Measurements from ENCODE around the gene TUBB2B.
"Not testable (repeated sequence)": the region's sequence is repeated elsewhere in the genome, so short reads cannot be mapped to it uniquely, and the experiment has no call there.

TUBB2B gene

GRCh38 chr6:3194535-3195419 lies 32.7 kb downstream of the TUBB2B start:
- Histone ChIP-seq H3K9ac (ENCODE audit: low read length) (no peak overlapping the region), H3K4me3 (ENCODE audit: low read depth in 1 of 2, low read length in 2 of 2) (no peak overlapping the region), H3K27ac (ENCODE audit: low read depth, low read length) (no peak overlapping the region)

GRCh38 chr6:3193102-3193849 lies 34.2 kb downstream of the TUBB2B start:
- H3K27ac ChIP-seq (ENCODE audit: low read depth, low read length) = no peak overlapping the region
- no peaks in the 10 kb centered on the region for H3K27me3 ChIP-seq (ENCODE audit: control insufficient read depth in 1 of 2, insufficient read depth in 2 of 2, low read length in 2 of 2)
- no peaks in the 10 kb centered on the region for H3K36me3 ChIP-seq (ENCODE audit: insufficient read depth, low read length)
- H3K4me3 ChIP-seq (ENCODE audit: low read depth in 1 of 2, low read length in 2 of 2) = no peak overlapping the region
- peaks cover 5% of the 10 kb centered on the region for H3K4me1 ChIP-seq (ENCODE audit: insufficient read depth, low read length)
- H3K9me3 ChIP-seq (ENCODE audit: low read length) = no peaks in the 10 kb centered on the region
- no peak overlapping the region for H3K9ac ChIP-seq (ENCODE audit: low read length)

More at GRCh38 chr6:3194535-3195419, 32.7 kb downstream of the TUBB2B start:
- Histone ChIP-seq H3K27me3 (ENCODE audit: control insufficient read depth in 1 of 2, insufficient read depth in 2 of 2, low read length in 2 of 2) (no peaks in the 10 kb centered on the region), H3K4me1 (ENCODE audit: insufficient read depth, low read length) (peaks cover 5% of the 10 kb centered on the region), H3K36me3 (ENCODE audit: insufficient read depth, low read length) (no peaks in the 10 kb centered on the region), H3K9me3 (ENCODE audit: low read length) (no peaks in the 10 kb centered on the region)

DNA sequence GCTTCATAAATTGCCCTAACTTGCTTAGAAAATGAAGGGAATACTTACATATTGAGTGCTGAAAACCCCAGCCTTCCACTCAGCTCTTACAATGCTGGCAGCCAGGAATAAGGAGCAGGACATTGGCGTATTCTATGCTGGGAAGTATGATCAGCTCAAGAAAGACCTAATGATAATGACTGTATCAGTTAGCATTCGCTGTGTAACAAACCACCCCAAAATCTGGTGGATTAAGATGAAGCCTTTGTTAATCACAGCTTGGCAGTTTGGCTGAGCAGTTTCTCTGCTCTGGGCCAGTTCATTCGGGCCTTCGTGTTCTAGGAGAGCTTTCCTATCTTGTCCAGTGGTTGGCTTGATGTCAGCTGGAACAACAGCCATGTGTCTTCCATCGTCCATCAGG lies 36.7 kb downstream of the TUBB2B start:
- Histone ChIP-seq H3K4me3 (ENCODE audit: low read depth in 1 of 2, low read length in 2 of 2) (no peak overlapping the region), H3K27ac (ENCODE audit: low read depth, low read length) (no peak overlapping the region), H3K4me1 (ENCODE audit: insufficient read depth, low read length) (peaks cover 5% of the 10 kb centered on the region), H3K27me3 (ENCODE audit: control insufficient read depth in 1 of 2, insufficient read depth in 2 of 2, low read length in 2 of 2) (no peaks in the 10 kb centered on the region), H3K36me3 (ENCODE audit: insufficient read depth, low read length) (no peaks in the 10 kb centered on the region), H3K9ac (ENCODE audit: low read length) (no peak overlapping the region), H3K9me3 (ENCODE audit: low read length) (no peaks in the 10 kb centered on the region)

DNA sequence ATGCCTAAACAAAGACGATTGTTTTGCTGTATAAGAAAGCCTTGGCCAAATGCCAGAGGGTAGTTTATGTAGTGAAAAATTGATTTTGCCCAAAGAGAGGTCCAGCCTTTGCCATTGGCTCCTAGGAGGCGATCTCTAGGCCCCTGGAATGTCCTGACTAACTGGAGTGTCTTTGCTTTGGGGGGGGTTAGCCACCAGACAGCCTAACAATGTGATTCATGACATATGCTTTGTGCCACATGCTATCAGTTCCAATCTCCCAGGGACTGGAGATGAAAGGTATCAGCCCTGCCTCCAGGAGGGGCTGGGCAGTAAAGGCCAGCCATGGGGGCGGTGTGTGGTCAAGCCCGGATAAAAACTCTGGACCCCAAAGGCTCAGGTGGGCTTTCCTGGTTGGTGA lies 37.4 kb downstream of the TUBB2B start:
- H3K36me3 ChIP-seq (ENCODE audit: insufficient read depth, low read length) = no peaks in the 10 kb centered on the region
- no peak overlapping the region for H3K9ac ChIP-seq (ENCODE audit: low read length)
- no peak overlapping the region for H3K27ac ChIP-seq (ENCODE audit: low read depth, low read length)
- no peak overlapping the region for H3K4me3 ChIP-seq (ENCODE audit: low read depth in 1 of 2, low read length in 2 of 2)
- H3K27me3 ChIP-seq (ENCODE audit: control insufficient read depth in 1 of 2, insufficient read depth in 2 of 2, low read length in 2 of 2) = no peaks in the 10 kb centered on the region
- H3K4me1 ChIP-seq (ENCODE audit: insufficient read depth, low read length) = peaks cover 2% of the 10 kb centered on the region
- H3K9me3 ChIP-seq (ENCODE audit: low read length) = no peaks in the 10 kb centered on the region

DNA sequence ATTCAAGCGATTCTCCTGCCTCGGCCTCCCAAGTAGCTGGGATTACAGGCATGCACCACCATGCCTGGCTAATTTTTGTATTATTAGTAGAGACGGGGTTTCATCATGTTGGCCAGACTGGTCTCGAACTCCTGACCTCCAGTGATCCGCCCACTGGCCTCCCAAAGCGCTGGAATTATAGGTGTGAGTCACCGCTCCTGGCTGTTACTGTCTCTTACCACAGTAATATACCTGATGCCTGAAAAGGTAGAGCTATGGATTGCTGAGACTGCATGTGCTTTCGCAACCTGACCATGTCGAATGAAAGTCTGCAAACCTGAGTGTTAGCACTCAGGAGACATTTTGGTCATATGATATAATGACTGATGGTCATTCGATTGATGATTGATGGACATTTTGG lies 38.3 kb downstream of the TUBB2B start:
- not testable (repeated sequence) for H3K4me3 ChIP-seq (ENCODE audit: low read depth in 1 of 2, low read length in 2 of 2); H3K27me3 ChIP-seq (ENCODE audit: control insufficient read depth in 1 of 2, insufficient read depth in 2 of 2, low read length in 2 of 2); H3K36me3 ChIP-seq (ENCODE audit: insufficient read depth, low read length); H3K27ac ChIP-seq (ENCODE audit: low read depth, low read length); H3K9ac ChIP-seq (ENCODE audit: low read length); H3K9me3 ChIP-seq (ENCODE audit: low read length); H3K4me1 ChIP-seq (ENCODE audit: insufficient read depth, low read length)

DNA sequence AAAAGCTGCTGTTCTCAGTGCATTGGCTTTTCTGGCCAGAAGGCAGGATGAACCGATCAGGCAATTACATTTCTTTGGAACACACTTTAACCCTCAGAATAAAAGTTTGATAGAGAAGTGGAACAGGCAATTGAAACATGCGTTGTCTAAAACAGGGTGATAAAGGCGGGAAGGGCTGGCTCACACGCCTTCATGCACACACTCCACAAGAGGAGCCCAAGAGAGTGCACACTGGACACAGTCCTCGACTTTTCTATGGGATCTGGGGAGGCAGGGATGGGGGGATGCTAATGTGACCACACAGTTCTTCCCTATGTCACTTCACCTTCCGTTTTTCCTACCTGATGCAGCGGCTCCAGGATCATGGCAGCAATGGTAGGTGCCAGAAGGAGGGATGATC lies 39.2 kb downstream of the TUBB2B start:
- Histone ChIP-seq H3K4me1 (ENCODE audit: insufficient read depth, low read length) (no peaks in the 10 kb centered on the region), H3K9ac (ENCODE audit: low read length) (no peak overlapping the region)

DNA sequence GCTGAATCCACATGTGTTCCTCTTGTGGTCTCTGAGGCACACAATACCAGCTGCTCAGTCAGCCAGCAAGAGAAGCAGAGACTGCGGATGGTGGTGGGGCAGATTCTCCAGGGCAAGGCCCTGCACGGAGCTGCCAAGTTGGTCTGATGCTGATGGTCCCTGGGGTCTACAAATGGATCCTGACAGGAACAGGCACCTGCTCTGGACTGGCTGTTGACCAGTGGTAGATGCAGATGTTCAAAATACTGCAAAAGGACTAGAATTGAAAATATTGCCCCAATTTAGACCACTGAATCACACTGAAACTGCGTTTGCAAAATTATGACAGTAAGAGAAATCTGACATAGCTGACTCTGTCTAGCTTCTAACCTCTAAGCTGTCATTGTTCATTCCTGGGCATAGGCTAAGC lies 40.5 kb downstream of the TUBB2B start:
- Histone ChIP-seq H3K27ac (ENCODE audit: low read depth, low read length) (no peak overlapping the region), H3K4me3 (ENCODE audit: low read depth in 1 of 2, low read length in 2 of 2) (no peak overlapping the region), H3K9ac (ENCODE audit: low read length) (no peak overlapping the region), H3K27me3 (ENCODE audit: control insufficient read depth in 1 of 2, insufficient read depth in 2 of 2, low read length in 2 of 2) (no peaks in the 10 kb centered on the region), H3K9me3 (ENCODE audit: low read length) (no peaks in the 10 kb centered on the region), H3K4me1 (ENCODE audit: insufficient read depth, low read length) (no peaks in the 10 kb centered on the region), H3K36me3 (ENCODE audit: insufficient read depth, low read length) (no peaks in the 10 kb centered on the region)

More for the DNA sequence above, 39.2 kb downstream of the TUBB2B start:
- H3K27me3 ChIP-seq (ENCODE audit: control insufficient read depth in 1 of 2, insufficient read depth in 2 of 2, low read length in 2 of 2) = no peaks in the 10 kb centered on the region
- no peak overlapping the region for H3K27ac ChIP-seq (ENCODE audit: low read depth, low read length)
- H3K36me3 ChIP-seq (ENCODE audit: insufficient read depth, low read length) = no peaks in the 10 kb centered on the region
- H3K9me3 ChIP-seq (ENCODE audit: low read length) = no peaks in the 10 kb centered on the region
- H3K4me3 ChIP-seq (ENCODE audit: low read depth in 1 of 2, low read length in 2 of 2) = no peak overlapping the region

GRCh38 chr6:3183066-3183465 lies 44.4 kb downstream of the TUBB2B start:
- Histone ChIP-seq H3K27ac (ENCODE audit: low read depth, low read length) (no peak overlapping the region), H3K36me3 (ENCODE audit: insufficient read depth, low read length) (no peaks in the 10 kb centered on the region), H3K9me3 (ENCODE audit: low read length) (no peaks in the 10 kb centered on the region), H3K9ac (ENCODE audit: low read length) (no peak overlapping the region), H3K4me3 (ENCODE audit: low read depth in 1 of 2, low read length in 2 of 2) (no peak overlapping the region), H3K4me1 (ENCODE audit: insufficient read depth, low read length) (no peaks in the 10 kb centered on the region), H3K27me3 (ENCODE audit: control insufficient read depth in 1 of 2, insufficient read depth in 2 of 2, low read length in 2 of 2) (no peaks in the 10 kb centered on the region)

GRCh38 chr6:3181105-3181504 lies 46.3 kb downstream of the TUBB2B start:
- Histone ChIP-seq H3K27ac (ENCODE audit: low read depth, low read length) (no peak overlapping the region), H3K9me3 (ENCODE audit: low read length) (no peaks in the 10 kb centered on the region), H3K36me3 (ENCODE audit: insufficient read depth, low read length) (no peaks in the 10 kb centered on the region), H3K4me1 (ENCODE audit: insufficient read depth, low read length) (no peaks in the 10 kb centered on the region), H3K27me3 (ENCODE audit: control insufficient read depth in 1 of 2, insufficient read depth in 2 of 2, low read length in 2 of 2) (no peaks in the 10 kb centered on the region), H3K4me3 (ENCODE audit: low read depth in 1 of 2, low read length in 2 of 2) (no peak overlapping the region), H3K9ac (ENCODE audit: low read length) (no peak overlapping the region)

GRCh38 chr6:3179945-3180344 lies 47.5 kb downstream of the TUBB2B start:
- H3K27ac ChIP-seq (ENCODE audit: low read depth, low read length); H3K9me3 ChIP-seq (ENCODE audit: low read length); H3K4me3 ChIP-seq (ENCODE audit: low read depth in 1 of 2, low read length in 2 of 2); H3K36me3 ChIP-seq (ENCODE audit: insufficient read depth, low read length); H3K4me1 ChIP-seq (ENCODE audit: insufficient read depth, low read length); H3K9ac ChIP-seq (ENCODE audit: low read length); H3K27me3 ChIP-seq (ENCODE audit: control insufficient read depth in 1 of 2, insufficient read depth in 2 of 2, low read length in 2 of 2): not testable (repeated sequence)

DNA sequence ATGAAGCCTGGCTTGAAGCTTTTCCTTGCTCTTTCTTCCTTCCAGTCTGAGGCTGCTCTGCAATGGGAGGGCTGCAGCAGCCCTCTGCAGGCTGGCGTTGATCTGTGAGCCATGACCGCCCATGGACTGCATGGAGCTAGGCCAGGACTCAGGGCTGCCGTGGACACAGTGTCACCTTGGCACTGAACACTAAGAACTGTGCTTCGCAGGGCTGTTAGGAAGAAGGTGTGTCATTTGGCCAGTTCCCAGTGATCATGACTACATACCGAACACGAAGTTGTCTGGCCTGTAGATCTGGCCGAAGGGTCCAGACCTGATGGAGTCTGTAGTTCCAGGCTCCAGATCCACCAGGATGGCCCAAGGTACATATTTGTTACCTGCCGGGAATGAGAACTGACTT lies 48.8 kb downstream of the TUBB2B start:
- H3K9ac ChIP-seq (ENCODE audit: low read length); H3K9me3 ChIP-seq (ENCODE audit: low read length); H3K36me3 ChIP-seq (ENCODE audit: insufficient read depth, low read length); H3K27ac ChIP-seq (ENCODE audit: low read depth, low read length); H3K4me3 ChIP-seq (ENCODE audit: low read depth in 1 of 2, low read length in 2 of 2); H3K4me1 ChIP-seq (ENCODE audit: insufficient read depth, low read length); H3K27me3 ChIP-seq (ENCODE audit: control insufficient read depth in 1 of 2, insufficient read depth in 2 of 2, low read length in 2 of 2): not testable (repeated sequence)

Data from muscle layer of colon (tissue), 2 donors.